Femur (tissue), 1 donor: ENCODE measurements around the gene CTDSPL.
"Not testable (repeated sequence)": the region's sequence is repeated elsewhere in the genome, so short reads cannot be mapped to it uniquely, and the experiment has no call there.

ENCODE experiments used
- DNase-seq: peaks from one replicate; pipeline ENCODE4 v3.0.0-alpha.2; 2017

The CTDSPL gene

DNA sequence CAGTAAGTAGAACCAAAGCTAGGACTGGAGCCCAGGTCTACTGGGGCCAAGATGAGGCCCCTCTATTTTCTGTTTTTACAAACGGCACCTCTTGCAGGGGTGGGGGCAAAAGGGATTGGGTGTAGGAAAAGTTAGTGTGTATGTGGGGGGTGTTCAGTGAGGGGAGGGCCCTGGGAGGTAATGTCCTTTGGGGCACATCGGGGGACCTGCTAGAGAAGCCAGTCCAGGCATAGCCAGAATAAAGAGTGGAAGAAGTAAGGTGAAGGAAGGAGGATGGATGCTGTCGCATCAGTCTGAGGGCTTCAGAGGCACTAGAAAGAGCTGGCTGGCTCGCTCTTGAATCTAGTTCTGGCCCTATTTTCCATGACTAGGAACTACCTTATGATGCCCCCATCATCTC lies 165.2 kb downstream of the CTDSPL start:
- no peak for DNase-seq

DNA sequence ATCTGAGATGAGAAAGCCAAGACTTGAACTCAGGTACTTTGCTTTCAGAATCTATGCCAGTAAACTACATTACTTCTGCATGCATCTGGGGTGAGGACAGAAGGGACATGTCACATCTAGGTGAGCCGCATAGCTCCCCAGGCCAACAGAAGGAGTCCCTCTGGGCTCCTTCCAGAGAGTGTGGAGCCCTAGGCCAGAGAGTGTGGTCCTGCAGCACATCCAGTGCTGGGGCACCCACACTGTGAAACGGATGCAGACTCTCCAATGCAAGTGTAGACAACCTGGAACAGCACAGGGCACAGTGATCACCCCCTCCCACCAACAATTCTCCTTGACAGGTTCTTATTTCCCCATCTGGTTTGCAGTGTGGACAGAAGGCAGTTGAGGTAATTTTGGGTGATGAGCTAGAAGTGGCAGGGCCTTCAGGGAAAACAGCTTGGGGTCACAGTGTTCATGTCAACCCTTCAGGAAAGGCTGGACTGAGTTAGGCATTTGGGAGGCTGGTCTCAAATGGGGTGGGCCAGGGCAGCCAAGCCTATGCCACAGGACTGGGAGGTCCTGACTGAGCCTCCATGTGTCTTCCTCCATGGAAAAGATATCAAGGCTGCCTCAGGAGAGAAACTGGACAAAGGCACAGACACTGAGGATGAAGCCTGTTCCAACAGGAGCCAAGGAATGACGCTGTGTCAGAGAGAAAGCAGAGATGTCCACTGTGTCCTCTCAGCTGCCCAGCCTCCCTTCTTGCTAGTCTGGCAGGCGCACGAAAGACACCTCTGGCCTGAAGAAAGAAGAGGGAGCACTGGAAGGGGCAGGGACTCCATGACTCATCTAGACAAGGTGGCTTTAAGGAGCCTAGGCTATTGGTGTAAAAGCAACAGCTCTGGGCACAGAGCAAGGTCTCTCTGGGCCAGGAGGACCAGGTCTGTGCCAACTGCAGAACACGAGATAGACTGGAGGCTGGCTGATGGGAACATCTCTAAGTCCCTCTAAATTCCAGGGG lies 166.1 kb downstream of the CTDSPL start:
- no peak for DNase-seq

DNA sequence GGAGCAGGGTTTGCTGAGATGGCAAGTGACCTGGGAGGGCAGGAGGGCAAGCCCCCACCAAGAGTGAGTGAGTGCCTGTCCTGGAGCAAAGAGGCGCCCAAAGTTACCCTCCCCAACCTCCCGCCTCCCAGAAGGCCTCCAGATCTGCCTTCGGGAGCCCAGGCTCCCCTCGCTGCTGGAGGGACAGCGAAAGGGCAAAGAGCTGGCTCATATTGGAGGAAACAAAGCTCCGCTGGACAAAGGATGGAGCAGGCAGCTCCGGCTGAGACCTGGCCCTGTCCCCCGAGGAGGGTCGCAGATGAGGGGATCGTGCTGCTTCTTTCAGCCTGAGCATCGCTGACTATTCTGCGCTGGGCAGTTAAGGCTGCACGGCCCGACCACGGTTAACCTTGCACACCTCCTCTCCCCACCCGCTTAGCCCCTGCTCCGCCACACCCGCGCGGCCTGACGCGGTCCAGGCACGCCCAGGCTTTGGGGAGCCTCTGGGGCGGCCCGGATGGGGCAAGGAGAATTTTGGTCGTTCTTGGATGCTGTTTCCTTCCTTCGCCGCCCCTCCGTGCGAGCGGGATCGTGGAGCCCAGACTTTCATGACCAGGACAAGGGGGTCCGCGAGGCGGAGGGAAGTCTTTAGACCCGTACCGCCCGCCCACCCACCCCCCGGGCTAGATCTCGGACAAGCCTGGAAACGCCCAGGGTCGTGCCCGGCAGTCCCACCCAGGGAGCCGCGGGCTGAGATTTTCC lies 167.1 kb downstream of the CTDSPL start:
- no peak for DNase-seq

DNA sequence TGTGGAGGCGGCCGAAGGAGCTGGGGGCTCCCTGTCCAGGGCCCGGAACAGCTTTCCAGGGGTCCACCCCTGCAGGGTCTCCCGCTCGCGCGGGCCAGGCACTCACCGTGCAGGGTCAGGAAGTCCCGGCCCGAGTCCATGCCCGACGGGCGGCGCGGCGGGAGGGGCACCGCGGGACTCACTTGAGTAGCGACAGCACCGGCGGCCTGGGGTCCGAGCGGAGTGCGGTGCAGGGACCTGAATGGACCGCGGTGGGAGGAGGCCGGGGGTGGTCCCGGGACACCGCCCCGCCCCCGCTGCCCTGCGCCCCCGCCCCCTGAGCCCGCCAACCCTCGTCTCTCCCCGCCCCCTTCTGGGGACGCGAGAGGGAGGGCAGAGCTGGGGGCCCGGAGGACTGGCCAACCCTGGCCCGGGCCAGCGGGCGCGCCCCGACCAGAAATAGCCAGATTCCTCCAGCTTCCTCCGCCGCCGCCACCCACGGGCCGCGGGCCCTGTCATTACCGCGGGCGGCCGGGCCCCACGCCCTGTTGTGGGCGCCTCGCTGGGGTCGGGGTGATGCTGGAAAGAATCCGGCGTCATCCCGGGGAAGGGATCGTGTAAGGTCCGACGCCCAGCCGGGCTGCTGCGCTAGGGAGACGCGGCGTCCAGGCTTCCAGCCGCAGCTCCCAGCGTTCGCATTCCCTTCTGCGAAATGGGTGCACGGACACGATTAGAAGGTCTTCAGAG lies 167.9 kb downstream of the CTDSPL start, which contains the start of gene PLCD1:
TSS of gene PLCD1 (minus strand) at position 243 of the 726 bp plus-strand sequence. CDS start at position 140, 103 bp downstream.
- peak; percentile 92 for DNase-seq

DNA sequence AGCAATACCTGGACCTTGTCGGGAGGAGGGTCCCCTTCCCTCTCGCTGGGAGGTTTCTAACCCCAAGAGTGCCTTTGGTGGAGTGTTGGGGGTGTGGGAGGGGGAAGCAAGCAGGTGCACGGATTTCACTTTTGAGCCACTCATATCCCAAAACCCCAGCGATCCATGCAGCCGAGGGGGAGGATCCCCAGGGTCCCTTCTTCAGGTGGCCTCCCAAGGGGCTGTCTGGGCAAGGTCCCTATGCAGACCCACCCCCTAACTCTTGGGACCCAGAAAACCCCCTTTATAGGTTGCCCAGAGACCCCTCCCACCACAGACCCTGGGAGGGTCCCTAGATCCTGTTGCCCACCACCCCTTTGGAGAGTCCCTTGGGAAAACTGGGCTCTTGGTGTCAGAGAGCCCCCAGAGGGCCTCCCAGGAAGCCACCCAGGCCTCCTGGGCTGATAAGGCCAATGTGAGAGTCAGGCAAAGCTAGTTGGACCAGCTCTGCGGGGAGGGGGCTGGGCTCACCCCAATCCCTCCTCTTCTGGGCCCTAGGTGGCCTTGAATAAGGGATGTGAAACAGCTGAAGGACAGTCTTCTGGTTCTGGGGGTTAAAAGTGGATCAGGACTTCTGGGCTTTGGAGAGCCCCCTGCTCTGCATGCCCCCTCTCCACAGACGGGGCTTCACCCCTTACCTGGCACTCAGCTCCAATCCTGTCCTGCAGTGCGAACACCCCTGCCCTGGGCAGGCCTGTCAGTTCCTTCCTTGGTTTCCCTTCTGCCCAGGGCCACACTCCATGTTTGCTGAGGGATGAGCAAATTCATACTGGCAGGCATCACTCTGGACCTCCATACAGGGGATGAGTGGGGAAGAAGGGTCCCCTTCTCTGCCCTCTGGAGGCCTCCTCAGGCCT lies 168.7 kb downstream of the CTDSPL start:
- DNase-seq = no peak

DNA sequence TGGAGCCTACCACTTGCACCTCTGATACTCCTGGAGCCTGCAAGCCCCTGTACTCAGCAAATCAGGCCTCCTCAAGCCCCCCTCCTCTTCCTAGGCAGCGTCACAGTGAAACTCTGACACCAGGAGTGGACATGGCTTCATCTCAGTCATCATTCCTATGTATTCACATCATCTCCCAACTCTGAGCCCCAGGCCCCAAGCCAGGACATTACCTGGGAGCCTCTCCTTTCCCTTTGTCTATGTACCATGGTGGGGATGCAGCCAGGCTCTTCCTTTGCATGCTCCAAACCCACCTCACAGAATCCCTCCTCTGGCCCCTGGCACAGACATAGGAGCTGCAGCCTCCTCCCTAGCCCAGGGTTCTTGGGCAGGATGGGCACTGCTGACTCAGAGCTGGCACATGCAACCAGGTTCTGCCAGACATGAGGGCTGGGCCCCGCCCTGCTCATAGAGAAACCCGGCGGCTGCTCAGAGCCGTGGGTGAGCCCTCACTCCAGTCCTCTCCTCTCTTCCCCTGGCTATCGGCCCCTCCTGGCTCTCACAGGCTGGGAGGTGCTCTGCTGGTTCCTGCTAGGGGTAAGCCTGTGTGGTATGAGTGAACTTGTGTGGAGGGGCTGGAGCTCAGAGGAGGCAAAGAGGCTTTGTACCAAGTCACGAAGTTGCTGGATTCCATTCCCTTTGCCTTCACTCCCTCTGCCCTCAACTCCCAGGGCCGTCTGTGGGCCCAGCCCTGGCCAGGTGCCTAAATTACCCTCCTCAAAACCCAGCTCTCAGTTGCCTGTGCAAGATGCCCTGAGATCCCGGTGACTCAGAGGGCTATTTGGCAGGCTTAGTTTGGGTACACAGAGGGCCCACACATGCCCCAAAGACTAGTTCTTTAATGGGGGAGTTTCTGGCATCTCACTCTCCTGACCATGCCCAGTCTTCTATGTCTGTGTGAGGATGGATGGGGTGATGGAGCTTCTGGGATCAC lies 169.6 kb downstream of the CTDSPL start:
- DNase-seq = peak; percentile 73

DNA sequence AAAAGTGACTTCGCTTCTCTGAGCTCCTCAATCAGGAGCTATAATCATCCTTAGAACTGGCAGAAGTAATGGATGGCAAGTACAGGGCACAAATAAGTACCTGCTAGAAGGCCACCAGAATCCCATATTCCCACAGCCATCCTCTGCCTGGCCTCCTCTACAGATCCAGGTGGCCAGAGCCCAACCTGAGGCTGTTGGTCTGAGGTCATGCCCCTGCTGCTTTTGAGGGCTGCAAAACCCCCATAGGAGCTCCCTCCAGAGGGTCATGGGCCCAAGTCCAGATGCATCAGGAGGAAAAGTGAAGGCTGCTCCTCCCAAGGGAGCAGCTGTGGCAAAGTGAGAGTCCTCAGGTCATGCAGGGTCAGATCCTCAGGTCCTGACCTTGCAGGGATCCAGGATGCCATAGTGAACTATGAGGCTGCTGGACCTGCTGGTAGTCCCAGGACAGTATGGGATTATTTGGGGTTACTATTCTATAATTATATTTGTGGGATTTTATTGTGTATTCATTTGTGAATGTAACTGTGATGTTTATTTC lies 170.7 kb downstream of the CTDSPL start:
- DNase-seq = no peak

DNA sequence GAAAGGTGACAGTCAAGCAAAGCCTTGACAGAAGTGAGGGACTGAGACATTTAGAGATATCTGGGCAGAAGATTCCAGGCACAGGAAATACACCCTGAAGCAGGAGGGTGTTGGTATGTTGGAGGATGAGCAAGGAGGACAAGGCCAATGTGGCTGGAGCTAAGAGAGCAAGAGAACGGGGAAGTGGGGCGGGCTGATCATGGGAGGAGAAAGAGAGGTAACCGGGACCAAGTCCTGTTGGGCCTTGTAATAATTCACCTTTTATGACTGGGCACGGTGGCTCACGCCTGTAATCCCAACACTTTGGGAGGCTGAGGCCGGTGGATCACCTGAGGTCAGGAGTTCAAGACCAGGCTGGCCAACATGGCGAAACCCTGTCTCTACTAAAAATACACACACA lies 171.9 kb downstream of the CTDSPL start:
- not testable (repeated sequence) for DNase-seq
